LoVo (cell line): ENCODE results near the gene SDCCAG8.

Experiments used
- DNase-seq: peaks from one replicate; pipeline ENCODE4 v3.0.0-alpha.2; 2016; ENCODE audit warnings: low spot score

The SDCCAG8 gene

GRCh38 chr1:243505986-243506689, 250.3 kb downstream of the SDCCAG8 start:
- no peak for DNase-seq

- no peak for DNase-seq
Observed at GRCh38 chr1:243507001-243507671, 251.3 kb downstream of the SDCCAG8 start.

GRCh38 chr1:243507672-243508302, 251.9 kb downstream of the SDCCAG8 start:
- no peak for DNase-seq

GRCh38 chr1:243508303-243508713, 252.5 kb downstream of the SDCCAG8 start:
- no peak for DNase-seq

- DNase-seq: no peak
Observed at GRCh38 chr1:243508943-243509342, 253.1 kb downstream of the SDCCAG8 start.

GRCh38 chr1:243510928-243511327, 255.1 kb downstream of the SDCCAG8 start:
- DNase-seq: no peak

- peak; percentile 5 for DNase-seq
Observed at GRCh38 chr1:243513726-243514491, 258.1 kb downstream of the SDCCAG8 start.

- DNase-seq: no peak
Observed at GRCh38 chr1:243514927-243515326, 259.1 kb downstream of the SDCCAG8 start.

GRCh38 chr1:243520831-243521230, 265.0 kb downstream of the SDCCAG8 start:
- DNase-seq: no peak

- DNase-seq: no peak
Observed at GRCh38 chr1:243523766-243524165, 267.9 kb downstream of the SDCCAG8 start.

GRCh38 chr1:243525085-243525487, 269.2 kb downstream of the SDCCAG8 start:
- no peak for DNase-seq

- no peak for DNase-seq
Observed at GRCh38 chr1:243526180-243526579, 270.3 kb downstream of the SDCCAG8 start.

- no peak for DNase-seq
Observed at GRCh38 chr1:243528459-243529121, 272.7 kb downstream of the SDCCAG8 start.

GRCh38 chr1:243529512-243529911, 273.7 kb downstream of the SDCCAG8 start:
- DNase-seq: no peak

- no peak for DNase-seq
Observed at GRCh38 chr1:243535014-243535413, 279.2 kb downstream of the SDCCAG8 start.

GRCh38 chr1:243539636-243540035, 283.8 kb downstream of the SDCCAG8 start:
- no peak for DNase-seq

GRCh38 chr1:243542739-243543415, 287.0 kb downstream of the SDCCAG8 start:
- DNase-seq: no peak

- no peak for DNase-seq
Observed at GRCh38 chr1:243543501-243543900, 287.7 kb downstream of the SDCCAG8 start.

- DNase-seq: no peak
Observed at GRCh38 chr1:243546457-243546856, 290.6 kb downstream of the SDCCAG8 start.

GRCh38 chr1:243547891-243548290, 292.1 kb downstream of the SDCCAG8 start:
- DNase-seq: no peak

- DNase-seq: no peak
Observed at GRCh38 chr1:243548516-243548915, 292.7 kb downstream of the SDCCAG8 start.
